NK-92 (cell line): Measurements from ENCODE around the gene GALK2.

ENCODE experiments used
- DNase-seq: peaks from one replicate; lab custom pipeline; 2025; ENCODE audit not compliant: unreplicated experiment; lab: John Stamatoyannopoulos, UW

The GALK2 gene

DNA sequence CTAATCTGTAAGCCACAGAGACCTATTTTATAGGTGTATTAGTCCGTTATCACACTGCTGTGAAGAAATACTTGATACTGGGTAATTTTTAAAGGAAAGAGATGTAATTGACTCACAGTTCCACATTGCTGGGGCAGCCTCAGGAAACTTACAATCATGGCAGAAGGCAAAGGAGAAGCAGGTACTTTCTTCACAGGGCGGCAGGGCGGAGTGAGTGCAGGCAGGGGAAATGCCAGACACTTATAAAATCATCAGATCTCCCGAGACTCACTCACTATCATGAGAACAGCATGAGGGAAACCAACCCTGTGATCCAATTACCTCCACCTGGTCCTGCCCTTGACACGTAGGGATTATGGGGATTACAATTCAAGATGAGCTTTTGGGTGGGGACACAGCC, 108.7 kb downstream of the GALK2 start:
- DNase-seq: no peak

DNA sequence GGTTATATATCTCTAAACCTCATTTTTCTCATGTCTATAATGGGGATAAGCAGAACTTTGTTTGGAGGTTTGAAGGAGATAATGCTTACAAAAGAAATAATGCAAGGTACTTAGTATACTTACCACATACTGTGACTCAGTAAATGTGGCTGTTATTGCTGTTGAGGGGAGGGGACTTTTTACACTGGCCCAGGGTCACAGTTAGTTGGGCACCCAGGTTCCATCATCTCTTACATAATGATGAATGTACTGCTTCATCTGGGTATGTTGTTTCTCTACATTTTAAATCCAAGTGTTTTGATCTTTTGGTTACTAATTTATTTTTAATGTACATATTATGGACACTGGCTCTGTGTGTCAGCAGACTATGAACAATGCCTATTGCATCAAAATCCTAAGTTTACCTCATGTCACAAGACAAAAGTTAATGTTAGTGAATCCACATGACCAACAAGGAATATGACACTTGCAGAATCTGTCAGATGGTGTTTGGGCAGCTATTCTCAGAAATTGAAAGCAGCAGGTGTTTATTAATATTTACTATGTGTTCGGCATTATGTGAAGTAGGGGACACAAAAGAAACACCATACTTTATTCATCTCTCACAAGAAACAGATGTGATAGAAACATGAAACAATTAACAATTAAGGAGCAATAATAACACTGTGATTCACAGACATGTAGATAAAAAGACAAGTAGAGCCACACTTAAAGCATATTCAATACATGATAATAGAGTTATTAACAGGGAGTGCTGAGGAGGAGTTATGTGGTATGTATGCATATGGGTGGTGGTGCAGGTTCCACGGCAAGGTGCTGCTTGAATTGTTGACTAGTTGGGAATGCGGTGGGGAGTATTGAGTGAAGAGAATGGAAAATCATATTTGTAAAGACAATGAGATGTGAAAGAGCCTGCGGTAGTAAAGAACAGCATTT, 109.7 kb downstream of the GALK2 start:
- DNase-seq: no peak

DNA sequence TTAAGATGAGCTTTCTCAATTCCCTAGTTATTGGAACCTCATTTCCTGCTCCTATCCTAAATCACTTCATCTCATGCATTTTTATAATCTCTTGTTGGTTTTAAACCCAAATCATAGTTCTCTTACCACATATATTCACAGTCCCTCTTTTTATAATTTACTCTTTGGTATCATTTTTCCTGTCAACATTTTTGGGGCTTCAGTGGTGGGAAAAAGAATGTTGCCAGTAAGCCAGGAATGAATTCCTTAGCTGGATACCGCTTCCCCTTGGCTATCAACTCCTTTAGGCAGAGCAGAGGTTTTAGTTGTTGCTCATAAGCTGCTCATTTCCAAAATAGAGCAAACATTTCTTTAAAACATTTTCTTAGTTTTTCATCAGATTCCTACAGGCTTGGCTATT, 112.3 kb downstream of the GALK2 start:
- no peak for DNase-seq

DNA sequence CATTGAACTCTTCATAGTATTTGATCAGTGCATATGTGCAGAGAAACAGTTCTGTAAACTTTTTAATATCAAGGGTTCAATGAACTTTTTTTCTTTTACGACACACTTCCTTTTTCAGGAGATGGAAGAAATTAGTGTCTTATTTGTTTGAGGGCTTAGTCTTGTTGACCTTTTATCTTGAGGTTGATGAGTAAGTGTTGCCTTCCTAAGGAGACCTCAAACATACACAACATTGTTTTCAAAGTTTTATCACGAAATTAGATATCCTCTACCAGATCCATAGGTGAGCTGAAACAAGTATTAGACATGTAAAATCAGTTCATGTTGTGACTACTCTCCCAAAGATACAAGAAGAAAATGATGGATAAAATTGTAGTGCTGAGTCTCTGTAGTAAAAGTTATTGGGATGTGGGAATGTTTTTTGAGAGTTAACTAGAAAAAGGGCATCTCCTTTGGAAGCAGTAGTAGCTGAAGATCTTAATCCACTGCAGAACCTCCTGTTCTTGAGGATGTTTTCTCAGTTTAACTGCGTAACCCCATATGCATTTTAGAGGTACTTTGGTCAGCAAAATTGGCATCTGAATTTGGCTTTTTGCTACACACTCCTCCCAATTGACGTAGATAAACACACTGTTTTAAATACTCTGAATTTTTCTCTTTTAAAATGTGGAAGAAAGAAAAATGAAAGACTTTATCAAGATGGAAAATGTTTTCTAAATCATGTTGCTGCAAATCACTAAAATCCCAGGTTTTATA, 116.8 kb downstream of the GALK2 start:
- DNase-seq: no peak

DNA sequence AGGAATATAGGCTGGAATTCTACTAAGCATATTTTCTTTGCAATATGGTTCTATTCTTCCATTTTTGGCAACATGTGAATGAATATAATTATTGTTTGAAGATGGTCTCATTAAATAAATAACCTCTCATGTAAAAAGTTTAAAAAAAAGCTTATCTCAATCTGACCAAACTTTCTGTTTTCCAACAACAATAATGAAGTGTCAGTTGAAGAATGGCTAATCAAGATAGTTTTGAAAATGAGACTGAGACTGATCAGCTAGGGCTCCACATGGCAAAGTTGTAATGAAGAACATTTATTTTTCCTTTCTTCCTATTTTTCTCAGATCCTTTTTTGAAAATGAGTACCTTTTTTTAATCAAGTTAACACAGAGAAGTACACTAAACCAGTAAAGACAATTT, 117.4 kb downstream of the GALK2 start:
- DNase-seq: no peak

DNA sequence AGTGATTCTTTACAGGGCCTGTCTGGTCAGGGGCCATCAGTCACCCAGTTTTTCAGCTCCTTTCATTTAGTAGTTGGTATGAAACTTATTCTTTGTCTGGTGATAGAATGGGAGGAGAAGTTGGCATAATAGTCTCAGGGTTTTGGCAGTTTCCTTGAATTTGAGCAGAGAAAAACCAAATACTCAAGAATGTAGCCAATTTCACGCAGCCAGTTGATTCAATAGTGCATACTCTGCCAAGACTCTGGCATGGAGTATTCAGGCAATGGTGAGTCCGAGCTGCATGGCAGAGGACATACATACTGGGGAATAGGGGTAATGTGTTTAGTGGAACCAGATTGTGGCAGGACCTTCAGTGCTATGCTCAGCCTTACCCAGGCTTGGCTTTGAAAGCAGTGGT, 118.3 kb downstream of the GALK2 start:
- DNase-seq: no peak

DNA sequence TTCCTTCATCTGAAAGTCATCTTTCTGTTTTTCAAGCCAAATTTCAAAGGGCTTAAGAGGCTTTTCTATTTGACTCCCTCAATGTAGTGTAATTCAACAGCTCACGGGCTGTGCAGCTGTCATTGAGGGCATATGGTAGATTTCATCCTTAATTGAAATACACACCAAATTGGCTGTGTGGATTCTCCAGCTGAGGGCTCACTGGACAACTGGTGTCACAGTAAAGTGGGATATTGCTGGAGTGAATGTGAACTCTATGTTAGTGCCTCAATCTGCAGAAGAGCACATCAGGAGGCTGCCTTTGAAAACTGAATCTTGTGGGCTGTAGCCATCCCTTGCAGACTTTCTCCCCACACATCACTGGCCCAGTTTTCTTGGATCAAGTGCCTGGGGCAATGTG, 120.1 kb downstream of the GALK2 start:
- DNase-seq: no peak

DNA sequence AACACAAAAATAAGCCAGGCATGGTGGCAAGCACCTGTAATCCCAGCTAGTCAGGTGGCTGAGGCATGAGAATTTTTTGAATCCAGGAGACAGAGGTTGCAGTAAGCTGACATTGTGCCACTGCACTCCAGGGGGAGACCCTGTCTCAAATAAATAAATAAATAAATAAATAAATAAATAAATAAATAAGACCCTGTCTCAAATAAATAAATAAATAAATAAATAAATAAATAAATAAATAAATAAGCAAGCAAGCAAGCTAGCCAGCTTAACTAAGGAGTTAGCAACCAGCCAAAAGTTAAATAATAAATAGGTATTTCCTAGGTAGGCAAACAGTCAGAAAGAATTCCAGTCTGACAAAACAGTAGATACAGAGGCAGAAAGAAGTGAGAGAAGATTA, 123.9 kb downstream of the GALK2 start:
- no peak for DNase-seq

DNA sequence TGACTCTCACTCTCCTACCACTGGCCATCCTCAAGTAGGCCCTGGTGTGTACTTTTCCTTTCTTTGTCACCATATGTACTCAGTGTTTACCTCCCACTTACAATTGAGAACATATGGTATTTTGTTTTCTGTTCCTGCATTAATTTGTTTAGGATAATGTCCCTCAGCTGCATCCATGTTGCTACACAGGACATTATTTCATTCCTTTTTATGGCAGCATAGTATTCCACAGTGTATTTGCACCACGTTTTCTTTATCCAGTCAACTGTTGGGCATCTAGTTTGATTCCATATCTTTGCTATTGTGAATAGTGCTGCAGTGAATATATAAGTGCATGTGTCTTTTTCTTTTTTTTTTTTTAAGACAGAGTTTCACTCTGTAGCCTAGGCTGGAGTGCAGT, 126.2 kb downstream of the GALK2 start:
- no peak for DNase-seq

DNA sequence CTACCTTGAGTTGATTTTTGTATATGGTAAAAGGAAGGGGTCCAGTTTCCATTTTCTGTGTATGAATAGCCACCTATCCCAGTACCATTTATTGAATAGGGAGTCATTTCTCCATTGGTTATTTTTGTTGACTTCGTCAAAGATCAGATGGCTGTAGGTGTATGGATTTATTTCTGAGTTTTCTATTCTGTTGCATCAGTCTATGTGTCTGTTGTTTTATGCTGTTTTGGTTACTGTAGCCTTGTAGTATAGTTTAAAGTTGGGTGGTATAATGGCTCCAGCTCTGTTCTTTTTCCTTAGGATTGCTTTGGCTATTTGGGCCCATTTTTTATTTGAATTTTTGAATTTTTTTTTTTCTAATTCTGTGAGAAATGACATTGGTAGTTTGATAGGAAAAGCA, 127.5 kb downstream of the GALK2 start:
- DNase-seq: no peak

DNA sequence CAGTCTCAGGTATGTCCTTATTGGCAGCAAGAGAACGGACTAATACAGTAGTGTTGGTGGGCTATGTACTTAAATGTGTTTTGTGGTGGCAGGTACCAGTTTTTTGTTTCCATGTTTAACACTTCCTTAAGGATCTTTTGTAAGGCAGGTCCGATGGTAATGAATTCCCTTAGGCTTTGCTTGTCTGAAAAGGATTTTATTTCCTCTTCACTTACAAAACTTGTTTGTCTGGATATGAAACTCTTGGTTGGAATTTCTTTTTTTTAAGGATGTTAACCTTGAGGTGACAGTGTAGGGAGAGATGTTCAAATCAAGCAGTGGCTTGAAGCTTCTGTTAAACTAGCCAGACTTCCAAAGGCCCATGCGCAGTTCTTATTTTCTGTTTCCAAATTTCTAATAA, 130.8 kb downstream of the GALK2 start:
- no peak for DNase-seq

DNA sequence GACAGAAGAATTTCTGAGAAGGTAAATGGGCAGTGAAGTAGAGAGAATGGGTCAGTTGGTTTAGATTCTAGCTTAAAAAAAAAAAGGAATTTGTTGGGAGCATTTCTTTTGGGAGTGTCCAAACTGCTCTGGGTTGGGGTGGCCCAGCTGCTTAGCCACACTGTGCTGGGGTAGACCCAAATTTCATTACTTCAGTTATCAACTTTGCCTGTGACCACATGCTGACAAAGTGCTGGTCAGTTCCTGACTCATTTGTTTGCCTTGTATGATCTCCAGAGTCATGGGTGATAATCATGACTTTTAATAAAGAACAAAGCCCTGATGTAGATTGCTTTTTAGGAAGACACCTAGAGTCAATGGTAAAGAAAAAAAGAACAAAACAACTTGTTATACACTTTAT, 131.5 kb downstream of the GALK2 start:
- DNase-seq: no peak

DNA sequence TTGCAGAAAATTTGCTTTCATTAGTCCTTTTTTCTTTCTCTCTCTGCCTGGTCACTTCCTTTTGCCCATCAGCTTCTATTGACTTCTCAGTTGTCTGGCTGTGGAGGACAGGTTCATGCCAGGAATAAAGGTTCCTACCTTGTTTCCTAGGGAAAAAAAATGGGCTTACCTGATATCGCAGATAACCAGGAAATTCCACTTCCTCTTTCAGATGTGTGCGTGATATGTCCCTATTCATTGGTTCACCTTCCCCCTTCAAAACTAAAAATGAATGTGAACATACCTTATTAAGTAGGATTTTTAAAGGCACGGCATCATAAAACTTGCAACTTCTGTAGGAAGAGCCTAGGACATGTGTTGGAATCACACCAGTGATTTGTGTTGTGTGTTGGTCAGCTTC, 133.0 kb downstream of the GALK2 start:
- no peak for DNase-seq

DNA sequence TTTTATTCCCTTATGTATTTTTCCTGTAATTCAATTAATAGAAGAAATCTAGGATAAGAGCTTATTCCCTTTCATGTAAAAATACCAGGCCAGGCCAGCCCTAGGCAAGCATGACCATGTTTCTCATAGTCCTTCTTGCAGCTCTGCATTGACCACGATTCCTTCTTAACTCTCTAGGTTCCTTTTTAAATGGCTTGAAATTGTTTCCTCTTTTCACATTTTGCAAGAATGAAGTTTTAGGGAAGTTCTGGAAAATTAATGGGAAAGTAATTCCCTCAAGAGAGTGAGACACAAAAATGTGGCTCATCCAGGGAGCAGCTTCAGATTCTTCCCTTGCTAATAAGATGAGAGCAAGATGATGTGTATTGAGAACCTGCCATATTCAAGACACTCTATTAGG, 136.5 kb downstream of the GALK2 start:
- no peak for DNase-seq

DNA sequence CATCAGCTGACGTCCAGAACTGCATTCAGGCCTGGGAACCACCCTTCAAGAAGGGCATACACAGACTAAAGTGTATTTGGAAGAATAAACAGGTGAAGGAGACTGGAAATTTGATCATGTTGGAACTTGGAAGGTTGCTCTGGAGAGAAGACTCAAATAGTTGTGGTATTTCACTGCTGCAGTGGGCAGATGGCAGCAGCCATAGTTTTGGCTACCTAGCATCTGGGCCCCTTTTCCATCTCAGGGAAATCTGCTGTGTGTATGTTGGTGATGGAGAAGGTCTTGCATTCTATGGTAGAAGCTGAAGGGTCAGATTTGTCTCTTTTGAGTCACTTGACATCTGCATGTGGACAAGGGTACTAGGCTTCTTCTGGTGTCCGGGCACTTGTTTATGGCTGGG, 138.6 kb downstream of the GALK2 start:
- no peak for DNase-seq

DNA sequence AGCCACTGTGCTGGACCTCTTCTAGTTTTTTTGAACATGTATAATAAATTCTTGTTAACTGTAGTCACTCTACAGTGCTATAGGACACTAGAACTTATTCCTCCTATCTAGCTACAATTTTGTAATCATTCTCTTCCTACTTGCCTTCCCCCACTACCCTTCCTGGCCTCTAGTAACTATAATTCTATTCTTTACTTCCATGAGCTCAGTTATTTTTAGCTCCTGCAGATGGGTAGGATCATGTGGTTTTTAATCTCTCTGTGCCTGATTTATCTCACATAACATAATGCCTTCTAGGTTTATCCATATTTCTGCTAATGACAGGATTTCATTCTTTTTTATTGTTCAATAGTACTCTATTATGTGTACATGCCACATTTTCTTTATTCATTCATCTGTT, 139.8 kb downstream of the GALK2 start:
- DNase-seq: no peak

DNA sequence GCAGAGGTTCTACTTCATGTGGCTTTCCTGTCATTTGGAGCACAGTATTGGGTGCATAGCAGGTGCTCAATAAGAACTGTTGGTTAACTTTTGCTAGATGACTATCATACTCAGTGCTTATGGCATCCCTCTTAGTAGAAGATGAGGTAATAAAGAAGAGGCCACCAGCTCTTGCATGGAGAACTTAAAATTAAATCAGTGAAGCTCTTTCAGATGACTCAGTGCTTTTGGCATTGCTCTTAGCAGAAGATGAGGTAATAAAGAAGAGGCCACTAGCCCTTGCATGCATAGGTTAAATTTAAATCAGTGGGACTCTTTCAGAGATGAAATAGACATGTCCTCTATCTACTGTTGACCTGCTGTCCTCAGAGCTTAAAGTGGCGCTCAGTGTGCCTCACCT, 143.6 kb downstream of the GALK2 start:
- no peak for DNase-seq

DNA sequence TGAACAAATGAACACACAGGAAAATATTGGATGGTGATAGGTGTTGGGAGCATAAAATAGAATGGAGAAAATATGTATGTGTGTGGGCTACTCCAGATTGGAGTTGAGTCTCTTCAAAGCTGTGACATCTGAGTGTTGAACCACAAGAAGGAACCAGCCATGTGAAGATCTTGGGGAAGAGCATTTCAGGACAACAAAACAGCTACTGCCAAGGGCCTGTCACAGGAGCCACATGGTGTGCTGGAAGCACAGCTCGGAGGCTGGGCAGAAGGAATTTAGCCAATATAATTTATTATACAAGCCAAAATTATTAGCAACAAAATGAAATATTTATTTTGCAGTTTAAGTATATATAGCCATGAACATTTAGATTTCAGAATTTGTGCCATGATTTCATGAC, 144.7 kb downstream of the GALK2 start:
- DNase-seq: no peak

DNA sequence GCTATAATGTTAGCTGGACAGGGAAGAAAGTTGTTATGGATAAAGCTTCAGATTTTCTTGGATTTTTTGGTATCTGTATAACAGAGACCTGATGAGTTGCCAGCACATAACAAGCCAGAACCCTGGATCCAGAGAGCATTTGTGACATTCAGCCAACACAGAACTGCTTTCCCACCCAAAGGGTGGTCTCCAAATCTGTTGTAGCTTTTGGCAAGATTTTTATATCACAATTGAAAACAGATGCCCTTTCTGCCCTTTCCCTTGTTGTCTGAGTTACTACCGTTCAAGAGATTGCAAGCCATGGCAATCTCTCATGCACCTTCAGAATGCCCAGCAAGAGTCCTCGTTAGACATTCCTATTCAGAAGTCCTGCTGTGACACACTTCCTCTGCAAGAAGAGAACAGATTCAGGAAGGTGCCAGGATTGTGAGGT, 145.4 kb downstream of the GALK2 start:
- no peak for DNase-seq

DNA sequence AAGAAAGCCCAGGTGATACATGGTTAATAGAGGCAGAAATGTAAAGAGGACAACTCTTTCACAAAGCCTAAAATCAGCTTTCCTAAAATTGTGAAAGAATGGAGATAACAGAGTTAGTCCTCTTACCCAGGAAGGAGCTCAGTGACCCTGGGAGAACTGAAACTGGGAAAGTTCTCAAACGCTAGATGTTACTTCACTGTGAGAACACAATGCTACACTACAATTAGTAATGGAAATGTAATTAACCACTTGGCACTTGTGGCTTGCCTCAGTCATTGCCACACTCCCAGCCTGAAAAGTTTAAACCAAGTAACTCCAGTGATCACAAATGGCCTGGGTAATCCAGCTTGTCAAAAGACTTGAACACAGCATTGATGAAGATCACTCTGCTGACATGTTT, 150.3 kb downstream of the GALK2 start:
- DNase-seq: no peak

DNA sequence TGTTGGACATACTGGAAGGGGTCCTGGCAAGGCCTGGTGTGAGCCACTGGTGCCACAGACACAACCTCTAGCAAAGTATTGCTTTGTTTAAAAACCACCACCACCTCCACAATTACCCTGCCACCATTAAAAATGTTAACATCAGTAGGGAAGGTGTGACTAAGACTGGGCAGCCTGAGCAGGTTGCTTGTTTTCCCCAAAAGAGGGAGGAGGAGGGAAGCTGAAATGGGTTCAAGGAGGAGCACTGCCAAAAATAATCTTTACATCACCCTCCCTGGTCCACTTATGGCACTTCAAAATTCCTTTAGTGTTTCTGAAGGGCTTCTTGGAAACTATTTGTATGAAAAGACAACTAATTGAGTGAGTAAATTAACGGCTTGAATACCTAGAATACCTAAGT, 153.2 kb downstream of the GALK2 start:
- DNase-seq: no peak

DNA sequence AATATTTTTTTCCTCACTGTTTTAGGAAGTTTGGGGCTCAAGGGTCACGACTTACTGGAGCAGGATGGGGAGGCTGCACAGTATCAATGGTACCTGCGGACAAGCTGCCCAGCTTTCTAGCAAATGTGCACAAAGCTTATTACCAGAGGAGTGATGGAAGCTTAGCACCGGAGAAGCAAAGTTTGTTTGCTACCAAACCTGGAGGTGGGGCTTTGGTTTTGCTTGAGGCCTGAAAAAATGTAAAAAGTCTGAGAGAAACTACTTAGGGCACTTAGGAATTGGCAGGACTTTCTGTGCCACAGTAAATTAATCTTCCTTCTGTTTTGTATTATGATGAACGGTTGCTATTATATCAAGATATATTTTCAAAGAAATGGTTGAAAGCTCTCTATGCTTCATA, 157.9 kb downstream of the GALK2 start:
- no peak for DNase-seq
